ENCODE measurements around the gene PURA.
A peak's percentile ranks its signal among the peaks of the same experiment; 100 is the strongest.

Gene PURA

GRCh38 chr5:140113699-140114263 is at the start of gene PURA:
Gene PURA (plus strand): TSS chr5:140114109. CDS start chr5:140114182, 73 bp downstream.
- Histone ChIP-seq H3K9ac (ENCODE audit: low read depth, low read length) (peak within 1 kb of the TSS; percentile 40), H3K36me3 (ENCODE audit: control insufficient read depth, insufficient read depth, low read length) (no peaks in the 10 kb centered on the region), H3K4me1 (ENCODE audit: control insufficient read depth, insufficient read depth, low read length) (peaks cover 12% of the 10 kb centered on the region), H3K27me3 (ENCODE audit: control insufficient read depth, insufficient read depth, low read length) (peaks cover 66% of the 10 kb centered on the region), H3K4me3 (ENCODE audit: low read depth, low read length) (peak within 1 kb of the TSS; percentile 83), H3K9me3 (ENCODE audit: control insufficient read depth, insufficient read depth, low read length) (no peaks in the 10 kb centered on the region)

DNA sequence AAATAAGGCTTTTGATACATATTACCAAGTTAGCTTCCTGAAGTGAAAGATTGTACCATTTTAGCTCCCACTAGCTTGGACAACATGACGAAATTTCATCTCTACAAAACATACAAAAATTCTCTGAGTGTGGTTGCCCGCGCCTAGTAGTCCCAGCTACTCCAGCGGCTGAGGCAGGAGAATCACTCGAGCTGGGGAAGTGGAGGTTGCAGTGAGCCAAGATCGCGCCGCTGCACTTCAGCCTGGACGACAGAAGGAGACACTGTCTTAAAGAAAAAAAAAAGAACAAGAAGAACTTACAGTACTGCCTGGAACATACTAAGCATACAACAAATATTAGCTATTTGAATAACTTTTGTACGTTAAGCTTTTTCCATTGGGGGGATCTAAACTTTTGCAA is 41.1 kb upstream of the PURA start:
- H3K9ac ChIP-seq (ENCODE audit: low read depth, low read length) = no peak overlapping the region
- no peaks in the 10 kb centered on the region for H3K4me1 ChIP-seq (ENCODE audit: control insufficient read depth, insufficient read depth, low read length)
- peaks cover 10% of the 10 kb centered on the region for H3K27me3 ChIP-seq (ENCODE audit: control insufficient read depth, insufficient read depth, low read length)
- no peak overlapping the region for H3K4me3 ChIP-seq (ENCODE audit: low read depth, low read length)
- no peaks in the 10 kb centered on the region for H3K9me3 ChIP-seq (ENCODE audit: control insufficient read depth, insufficient read depth, low read length)
- no peaks in the 10 kb centered on the region for H3K36me3 ChIP-seq (ENCODE audit: control insufficient read depth, insufficient read depth, low read length)

GRCh38 chr5:140073296-140073695 is 40.6 kb upstream of the PURA start:
- H3K9ac ChIP-seq (ENCODE audit: low read depth, low read length) = no peak overlapping the region
- no peaks in the 10 kb centered on the region for H3K4me1 ChIP-seq (ENCODE audit: control insufficient read depth, insufficient read depth, low read length)
- peaks cover 10% of the 10 kb centered on the region for H3K27me3 ChIP-seq (ENCODE audit: control insufficient read depth, insufficient read depth, low read length)
- H3K4me3 ChIP-seq (ENCODE audit: low read depth, low read length) = no peak overlapping the region
- no peaks in the 10 kb centered on the region for H3K9me3 ChIP-seq (ENCODE audit: control insufficient read depth, insufficient read depth, low read length)
- no peaks in the 10 kb centered on the region for H3K36me3 ChIP-seq (ENCODE audit: control insufficient read depth, insufficient read depth, low read length)

DNA sequence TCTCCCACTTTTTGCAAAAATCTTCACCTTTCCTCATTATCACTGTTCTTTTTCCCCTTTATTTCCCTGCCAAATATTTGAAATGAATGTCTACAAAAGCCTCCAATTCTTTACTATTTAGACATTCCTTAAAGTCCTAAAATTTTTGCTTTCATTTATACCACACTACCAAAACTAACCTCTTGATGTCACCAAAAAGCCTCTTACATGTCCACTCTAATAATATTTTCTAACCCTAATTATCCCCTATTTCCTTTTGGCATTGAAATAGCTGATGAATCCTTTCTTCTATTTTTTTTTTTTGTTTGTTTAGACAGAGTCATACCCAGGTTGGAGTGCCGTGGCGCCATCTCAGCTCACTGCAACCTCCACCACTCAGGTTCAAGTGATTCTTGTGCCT is 38.5 kb upstream of the PURA start:
- Histone ChIP-seq H3K36me3 (ENCODE audit: control insufficient read depth, insufficient read depth, low read length) (no peaks in the 10 kb centered on the region), H3K9me3 (ENCODE audit: control insufficient read depth, insufficient read depth, low read length) (no peaks in the 10 kb centered on the region), H3K27me3 (ENCODE audit: control insufficient read depth, insufficient read depth, low read length) (peaks cover 6% of the 10 kb centered on the region), H3K4me1 (ENCODE audit: control insufficient read depth, insufficient read depth, low read length) (no peaks in the 10 kb centered on the region), H3K9ac (ENCODE audit: low read depth, low read length) (no peak overlapping the region), H3K4me3 (ENCODE audit: low read depth, low read length) (no peak overlapping the region)

DNA sequence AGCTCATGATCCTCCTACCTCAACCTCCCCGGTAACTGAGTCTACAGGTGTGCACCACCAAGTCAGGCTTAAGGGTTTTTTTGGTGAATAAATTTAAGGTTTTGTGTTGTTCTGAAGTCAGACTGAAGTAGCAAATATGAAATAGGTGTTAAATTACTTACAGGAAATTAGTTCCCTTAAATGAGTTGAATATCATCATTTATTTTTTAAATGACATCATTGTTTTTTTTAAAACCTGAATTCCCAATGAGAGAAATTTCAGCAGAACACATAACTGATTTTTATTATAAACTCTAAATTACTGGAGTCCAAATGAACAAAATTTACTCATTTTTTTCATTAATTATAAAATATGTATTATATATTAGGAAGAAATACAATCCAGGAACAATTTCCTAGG is 37.8 kb upstream of the PURA start:
- H3K4me1 ChIP-seq (ENCODE audit: control insufficient read depth, insufficient read depth, low read length) = no peaks in the 10 kb centered on the region
- H3K9ac ChIP-seq (ENCODE audit: low read depth, low read length) = no peak overlapping the region
- no peaks in the 10 kb centered on the region for H3K9me3 ChIP-seq (ENCODE audit: control insufficient read depth, insufficient read depth, low read length)
- H3K4me3 ChIP-seq (ENCODE audit: low read depth, low read length) = no peak overlapping the region
- no peaks in the 10 kb centered on the region for H3K36me3 ChIP-seq (ENCODE audit: control insufficient read depth, insufficient read depth, low read length)
- peaks cover 6% of the 10 kb centered on the region for H3K27me3 ChIP-seq (ENCODE audit: control insufficient read depth, insufficient read depth, low read length)

GRCh38 chr5:140076788-140077187 is 37.1 kb upstream of the PURA start:
- Histone ChIP-seq H3K4me1 (ENCODE audit: control insufficient read depth, insufficient read depth, low read length) (no peaks in the 10 kb centered on the region), H3K27me3 (ENCODE audit: control insufficient read depth, insufficient read depth, low read length) (peaks cover 6% of the 10 kb centered on the region), H3K36me3 (ENCODE audit: control insufficient read depth, insufficient read depth, low read length) (no peaks in the 10 kb centered on the region), H3K4me3 (ENCODE audit: low read depth, low read length) (no peak overlapping the region), H3K9me3 (ENCODE audit: control insufficient read depth, insufficient read depth, low read length) (no peaks in the 10 kb centered on the region), H3K9ac (ENCODE audit: low read depth, low read length) (no peak overlapping the region)

DNA sequence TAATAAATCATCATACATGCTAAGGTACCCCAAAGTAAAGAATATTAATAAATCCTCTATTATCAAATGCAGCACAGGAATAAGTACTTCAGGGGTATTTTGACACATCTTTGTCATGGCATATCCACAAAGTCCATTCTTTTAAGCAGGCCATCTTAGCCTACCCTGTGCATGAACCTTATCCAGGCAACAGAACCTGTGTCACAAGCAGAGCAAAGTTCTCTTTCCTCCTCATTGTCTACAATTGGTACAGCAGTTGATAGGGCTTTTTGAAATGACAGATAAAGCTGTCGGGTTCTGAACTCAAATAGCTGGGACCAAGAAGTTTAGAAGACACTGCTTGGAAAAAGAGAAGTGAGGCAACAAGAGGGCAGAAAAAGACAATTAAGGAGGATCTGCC is 30.8 kb upstream of the PURA start:
- Histone ChIP-seq H3K9ac (ENCODE audit: low read depth, low read length) (no peak overlapping the region), H3K4me1 (ENCODE audit: control insufficient read depth, insufficient read depth, low read length) (no peaks in the 10 kb centered on the region), H3K36me3 (ENCODE audit: control insufficient read depth, insufficient read depth, low read length) (no peaks in the 10 kb centered on the region), H3K27me3 (ENCODE audit: control insufficient read depth, insufficient read depth, low read length) (peaks cover 7% of the 10 kb centered on the region), H3K9me3 (ENCODE audit: control insufficient read depth, insufficient read depth, low read length) (no peaks in the 10 kb centered on the region), H3K4me3 (ENCODE audit: low read depth, low read length) (no peak overlapping the region)

DNA sequence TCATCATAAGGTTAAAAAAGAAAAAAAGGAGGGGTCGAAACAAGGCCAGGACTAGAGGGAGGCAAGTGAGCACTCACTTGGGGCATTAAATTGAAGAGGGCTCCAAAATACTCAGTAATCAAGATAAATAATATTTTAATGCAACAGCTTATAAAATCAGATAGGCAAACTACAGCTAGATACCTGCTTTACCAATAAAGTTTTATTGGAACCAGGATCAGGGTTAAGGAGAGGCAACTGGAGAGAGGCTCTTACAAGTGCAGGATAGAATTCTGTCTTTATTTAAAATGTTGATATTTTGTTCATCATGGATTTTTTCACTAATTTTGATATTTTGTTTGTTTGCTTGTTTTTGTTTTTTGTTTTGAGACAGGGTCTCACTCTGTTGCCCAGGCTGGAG is 30.3 kb upstream of the PURA start:
- no peak overlapping the region for H3K9ac ChIP-seq (ENCODE audit: low read depth, low read length)
- no peaks in the 10 kb centered on the region for H3K9me3 ChIP-seq (ENCODE audit: control insufficient read depth, insufficient read depth, low read length)
- H3K4me3 ChIP-seq (ENCODE audit: low read depth, low read length) = no peak overlapping the region

DNA sequence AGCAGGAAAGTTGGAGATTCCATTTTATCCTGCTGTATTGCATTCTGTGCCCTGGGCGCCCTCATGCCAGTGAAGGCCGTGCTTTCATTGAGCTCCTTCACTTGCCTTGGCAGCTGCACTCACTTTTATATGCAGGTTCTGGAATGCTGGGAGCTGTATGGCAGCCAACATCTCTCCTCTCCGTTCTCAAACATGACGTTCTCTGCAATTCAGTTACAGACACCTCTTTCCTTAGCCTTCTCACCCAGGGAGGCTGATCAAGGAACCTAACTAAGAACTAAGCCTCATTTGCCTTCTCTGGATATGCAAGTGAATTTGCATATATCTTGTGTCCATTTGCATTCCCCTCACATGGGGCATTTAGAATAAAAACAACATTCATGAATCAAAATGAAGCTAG is 29.4 kb upstream of the PURA start:
- peaks cover 7% of the 10 kb centered on the region for H3K27me3 ChIP-seq (ENCODE audit: control insufficient read depth, insufficient read depth, low read length)

More for the DNA sequence above, 30.3 kb upstream of the PURA start:
- H3K36me3 ChIP-seq (ENCODE audit: control insufficient read depth, insufficient read depth, low read length) = no peaks in the 10 kb centered on the region
- H3K27me3 ChIP-seq (ENCODE audit: control insufficient read depth, insufficient read depth, low read length) = peaks cover 7% of the 10 kb centered on the region
- H3K4me1 ChIP-seq (ENCODE audit: control insufficient read depth, insufficient read depth, low read length) = no peaks in the 10 kb centered on the region

GRCh38 chr5:140090251-140090650 is 23.7 kb upstream of the PURA start:
- no peak overlapping the region for H3K9ac ChIP-seq (ENCODE audit: low read depth, low read length)
- H3K4me1 ChIP-seq (ENCODE audit: control insufficient read depth, insufficient read depth, low read length) = no peaks in the 10 kb centered on the region
- no peaks in the 10 kb centered on the region for H3K9me3 ChIP-seq (ENCODE audit: control insufficient read depth, insufficient read depth, low read length)
- no peaks in the 10 kb centered on the region for H3K36me3 ChIP-seq (ENCODE audit: control insufficient read depth, insufficient read depth, low read length)
- H3K4me3 ChIP-seq (ENCODE audit: low read depth, low read length) = no peak overlapping the region
- H3K27me3 ChIP-seq (ENCODE audit: control insufficient read depth, insufficient read depth, low read length) = peaks cover 11% of the 10 kb centered on the region

More for the DNA sequence above, 29.4 kb upstream of the PURA start:
- no peaks in the 10 kb centered on the region for H3K4me1 ChIP-seq (ENCODE audit: control insufficient read depth, insufficient read depth, low read length)
- H3K9ac ChIP-seq (ENCODE audit: low read depth, low read length) = no peak overlapping the region
- H3K9me3 ChIP-seq (ENCODE audit: control insufficient read depth, insufficient read depth, low read length) = no peaks in the 10 kb centered on the region
- H3K36me3 ChIP-seq (ENCODE audit: control insufficient read depth, insufficient read depth, low read length) = no peaks in the 10 kb centered on the region
- H3K4me3 ChIP-seq (ENCODE audit: low read depth, low read length) = no peak overlapping the region

DNA sequence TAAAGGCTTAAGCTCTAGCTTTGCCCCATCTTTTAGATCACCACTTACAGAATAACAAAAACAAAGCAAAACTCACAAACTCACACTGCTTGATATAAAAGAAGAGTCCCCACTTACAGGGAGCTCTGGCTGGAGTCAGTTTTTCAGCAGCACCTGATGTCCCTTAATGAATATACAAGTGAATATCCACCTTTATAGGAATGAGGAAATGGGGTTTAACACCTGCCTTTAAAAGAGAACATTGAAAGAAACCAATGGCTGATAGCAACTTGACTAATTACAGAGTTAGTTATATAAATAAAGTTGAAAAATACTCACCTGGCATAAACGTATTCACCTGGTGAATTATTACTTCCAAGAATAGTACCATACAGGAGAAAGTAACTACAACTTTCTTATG is 20.7 kb upstream of the PURA start:
- Histone ChIP-seq H3K27me3 (ENCODE audit: control insufficient read depth, insufficient read depth, low read length) (peaks cover 16% of the 10 kb centered on the region), H3K36me3 (ENCODE audit: control insufficient read depth, insufficient read depth, low read length) (no peaks in the 10 kb centered on the region), H3K9ac (ENCODE audit: low read depth, low read length) (no peak overlapping the region)

GRCh38 chr5:140093866-140094265 is 20.0 kb upstream of the PURA start:
- H3K27me3 ChIP-seq (ENCODE audit: control insufficient read depth, insufficient read depth, low read length) = peaks cover 16% of the 10 kb centered on the region
- H3K9ac ChIP-seq (ENCODE audit: low read depth, low read length) = no peak overlapping the region
- no peaks in the 10 kb centered on the region for H3K36me3 ChIP-seq (ENCODE audit: control insufficient read depth, insufficient read depth, low read length)
- H3K9me3 ChIP-seq (ENCODE audit: control insufficient read depth, insufficient read depth, low read length) = no peaks in the 10 kb centered on the region
- no peak overlapping the region for H3K4me3 ChIP-seq (ENCODE audit: low read depth, low read length)
- no peaks in the 10 kb centered on the region for H3K4me1 ChIP-seq (ENCODE audit: control insufficient read depth, insufficient read depth, low read length)

More for the DNA sequence above, 20.7 kb upstream of the PURA start:
- no peaks in the 10 kb centered on the region for H3K4me1 ChIP-seq (ENCODE audit: control insufficient read depth, insufficient read depth, low read length)
- H3K9me3 ChIP-seq (ENCODE audit: control insufficient read depth, insufficient read depth, low read length) = no peaks in the 10 kb centered on the region
- H3K4me3 ChIP-seq (ENCODE audit: low read depth, low read length) = no peak overlapping the region
